ENCODE measurements around the gene TRIO.

GRCh38 chr5:14286574-14287421 lies 143.7 kb downstream of the TRIO start:
- TF ChIP-seq CTCF (IDR thresholded peaks at IDR 0.05) (no peak), POLR2A (IDR thresholded peaks at IDR 0.05) (no peak)
